ENCODE results near the gene SPPL2C. TPM values are rescaled to one million over a fixed set of nuclear protein-coding genes. Genes with fewer than 3 reads are reported as not detected.

SPPL2C gene
- total RNA-seq, 2 donors from 2014 or later = 1.5 TPM; not detected in 1

DNA sequence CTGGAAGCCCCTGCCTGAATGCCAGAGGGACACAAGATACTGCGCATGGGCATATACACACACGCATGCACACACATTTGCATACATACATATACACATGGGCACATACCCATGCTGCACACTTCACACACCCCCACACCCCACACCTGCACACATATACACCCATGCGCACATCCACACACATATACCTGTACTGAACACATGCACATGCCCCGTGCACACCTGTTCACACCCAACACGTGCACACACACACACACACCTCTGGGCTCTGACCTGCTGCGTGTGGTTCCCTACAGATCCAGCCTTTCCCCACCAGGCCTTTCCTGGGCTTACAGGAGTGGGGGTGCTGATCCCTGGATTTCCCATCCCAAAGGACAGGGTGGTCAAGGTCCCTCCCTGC is 6.3 kb downstream of the SPPL2C start:
- no peaks in the 10 kb centered on the region for H3K9me3 ChIP-seq
- 86% methylated on average over 6 of the region's 6 CpGs for WGBS
- no peak for DNase-seq (ENCODE audit: low spot score)
- no peak for TF ChIP-seq CTCF (IDR thresholded peaks at IDR 0.05)
- TF ChIP-seq POLR2AphosphoS5 (IDR thresholded peaks at IDR 0.05) = no peak
- TF ChIP-seq POLR2A (IDR thresholded peaks at IDR 0.05) = no peak
- no peak overlapping the region for H3K4me3 ChIP-seq
- no peaks in the 10 kb centered on the region for H3K36me3 ChIP-seq
- intact Hi-C loops (cut with DNase I) = no loop called here
- no peak overlapping the region for H3K27ac ChIP-seq
- H3K4me1 ChIP-seq (replicated peaks) = no peaks in the 10 kb centered on the region
- no peaks in the 10 kb centered on the region for H3K27me3 ChIP-seq (replicated peaks; ENCODE audit: insufficient read depth)

GRCh38 chr17:45851464-45851863 is 6.8 kb downstream of the SPPL2C start:
- 33% methylated on average over 8 of the region's 8 CpGs for WGBS

DNA sequence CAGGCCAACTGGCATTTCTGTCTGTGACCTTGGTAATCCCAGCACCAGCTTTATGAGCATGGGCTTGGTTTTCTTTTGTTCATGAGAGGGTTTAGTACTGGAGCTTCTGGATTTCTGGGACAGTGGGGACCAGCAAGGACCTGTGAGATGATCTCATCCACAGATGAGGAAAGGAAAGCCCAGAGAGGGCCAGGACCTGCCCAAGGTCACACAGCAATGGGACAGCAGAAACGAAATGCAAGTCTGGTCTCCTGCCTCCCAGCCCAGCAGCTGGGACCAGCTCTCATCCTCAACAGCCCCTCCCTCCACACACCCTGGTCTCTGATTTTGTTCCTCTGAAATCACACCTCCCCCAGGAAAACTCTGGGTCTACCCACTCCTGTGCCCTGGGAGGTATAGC is 7.2 kb downstream of the SPPL2C start:
- TF ChIP-seq POLR2A (IDR thresholded peaks at IDR 0.05) = no peak
- Histone ChIP-seq H3K36me3 (no peaks in the 10 kb centered on the region), H3K4me1 (replicated peaks) (no peaks in the 10 kb centered on the region), H3K27ac (no peak overlapping the region), H3K9me3 (no peaks in the 10 kb centered on the region), H3K27me3 (replicated peaks; ENCODE audit: insufficient read depth) (no peaks in the 10 kb centered on the region), H3K4me3 (no peak overlapping the region)
- DNase-seq (ENCODE audit: low spot score) = no peak
- 56% methylated on average over 1 of the region's 1 CpG for WGBS
- intact Hi-C loops (cut with DNase I) = no loop called here

More at GRCh38 chr17:45851464-45851863, 6.8 kb downstream of the SPPL2C start:
- Histone ChIP-seq H3K27ac (no peak overlapping the region), H3K9me3 (no peaks in the 10 kb centered on the region), H3K4me3 (no peak overlapping the region), H3K4me1 (replicated peaks) (no peaks in the 10 kb centered on the region), H3K36me3 (no peaks in the 10 kb centered on the region), H3K27me3 (replicated peaks; ENCODE audit: insufficient read depth) (no peaks in the 10 kb centered on the region)
- TF ChIP-seq POLR2AphosphoS5 (IDR thresholded peaks at IDR 0.05) (no peak), CTCF (IDR thresholded peaks at IDR 0.05) (no peak), POLR2A (IDR thresholded peaks at IDR 0.05) (no peak)
- DNase-seq (ENCODE audit: low spot score) = no peak
- intact Hi-C loops (cut with DNase I) = no loop called here

DNA sequence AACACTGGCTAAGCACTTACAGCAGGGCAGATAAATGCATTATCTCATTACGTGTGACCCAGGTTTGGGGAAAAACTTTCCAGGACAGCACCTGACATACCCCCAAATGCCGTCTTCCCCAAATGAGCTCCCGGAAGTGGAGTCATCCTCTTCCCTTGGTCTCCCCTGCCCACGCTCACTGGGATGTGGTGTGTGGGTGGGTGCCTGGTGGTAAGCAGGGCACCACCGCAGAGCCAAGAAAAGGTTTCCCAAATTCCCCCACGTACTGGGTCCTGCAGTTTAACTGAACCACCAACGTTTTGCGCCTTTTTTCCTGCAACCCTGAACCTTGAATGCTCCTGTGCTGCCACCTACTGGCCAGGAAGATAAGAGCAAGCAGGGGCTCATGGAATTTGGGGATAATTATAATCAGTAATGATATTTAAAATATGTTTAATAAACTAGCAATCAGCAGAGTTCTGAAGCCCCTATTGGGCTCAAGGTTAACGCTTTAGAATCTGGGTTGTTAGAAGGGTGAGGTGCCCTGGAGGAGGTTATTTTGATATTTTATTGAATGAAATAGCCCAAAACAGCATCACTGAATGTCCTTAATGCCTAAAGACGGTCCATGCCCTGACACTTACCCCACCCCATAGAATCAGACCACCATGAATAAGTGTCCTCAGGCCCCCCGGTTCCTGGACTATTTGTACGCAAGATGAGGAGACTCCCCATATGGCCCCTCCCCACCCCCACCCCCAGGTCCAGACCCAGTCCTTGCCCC is 8.0 kb downstream of the SPPL2C start:
- intact Hi-C loops (cut with DNase I) = no loop called here
- Histone ChIP-seq H3K27me3 (replicated peaks; ENCODE audit: insufficient read depth) (no peaks in the 10 kb centered on the region), H3K4me1 (replicated peaks) (no peaks in the 10 kb centered on the region), H3K36me3 (no peaks in the 10 kb centered on the region), H3K4me3 (no peak overlapping the region), H3K9me3 (no peaks in the 10 kb centered on the region), H3K27ac (no peak overlapping the region)
- 28% methylated on average over 12 of the region's 12 CpGs for WGBS
- peak; percentile 50 for DNase-seq (ENCODE audit: low spot score)
- TF ChIP-seq POLR2A (IDR thresholded peaks at IDR 0.05) (no peak), POLR2AphosphoS5 (IDR thresholded peaks at IDR 0.05) (peak; percentile 7), CTCF (IDR thresholded peaks at IDR 0.05) (peak; percentile 78 to 80 (median 79))

GRCh38 chr17:45854209-45854608 is 9.5 kb downstream of the SPPL2C start:
- TF ChIP-seq CTCF (IDR thresholded peaks at IDR 0.05) (no peak), POLR2AphosphoS5 (IDR thresholded peaks at IDR 0.05) (no peak), POLR2A (IDR thresholded peaks at IDR 0.05) (no peak)
- WGBS = 79% methylated on average over 9 of the region's 9 CpGs
- intact Hi-C loops (cut with DNase I) = no loop called here

More at GRCh38 chr17:45854209-45854608, 9.5 kb downstream of the SPPL2C start:
- Histone ChIP-seq H3K27ac (no peak overlapping the region), H3K4me1 (replicated peaks) (no peaks in the 10 kb centered on the region), H3K36me3 (no peaks in the 10 kb centered on the region), H3K4me3 (no peak overlapping the region), H3K27me3 (replicated peaks; ENCODE audit: insufficient read depth) (no peaks in the 10 kb centered on the region), H3K9me3 (no peaks in the 10 kb centered on the region)
- no peak for DNase-seq (ENCODE audit: low spot score)

All from prostate gland (tissue), 2 donors.